Caki2 (cell line): Measurements from ENCODE around the gene ABCC6. TPM values are rescaled to one million over a fixed set of nuclear protein-coding genes. Genes with fewer than 3 reads are reported as not detected.
A peak's percentile ranks its signal among the peaks of the same experiment; 100 is the strongest.
"Not testable (repeated sequence)": the region's sequence is repeated elsewhere in the genome, so short reads cannot be mapped to it uniquely, and the experiment has no call there.

Experiments
- DNase-seq: peaks from one replicate; pipeline ENCODE4 v3.0.0-alpha.2; 2015; ENCODE audit warnings: low read depth
- in situ Hi-C: cut with HindIII; loops from 2 replicates; pipeline ENCODE4 v1.10.0; 2016; ENCODE audit warnings: low sequenced_read_pairs, low pct_unique_long_range_greater_than_20kb, mixed read lengths
- total RNA-seq: library from RNA; depleted of rRNA; stranded (reverse); fragments of >200 nt; shearing (Covaris generic); gene quantifications from 2 replicates; pipeline ENCODE4 v1.2.3, GENCODE V29; 2014; ENCODE audit warnings: low replicate concordance; rRNA removed

ABCC6 gene
- total RNA-seq, 1 experiment from 2014 or later: 0.03 TPM

DNA sequence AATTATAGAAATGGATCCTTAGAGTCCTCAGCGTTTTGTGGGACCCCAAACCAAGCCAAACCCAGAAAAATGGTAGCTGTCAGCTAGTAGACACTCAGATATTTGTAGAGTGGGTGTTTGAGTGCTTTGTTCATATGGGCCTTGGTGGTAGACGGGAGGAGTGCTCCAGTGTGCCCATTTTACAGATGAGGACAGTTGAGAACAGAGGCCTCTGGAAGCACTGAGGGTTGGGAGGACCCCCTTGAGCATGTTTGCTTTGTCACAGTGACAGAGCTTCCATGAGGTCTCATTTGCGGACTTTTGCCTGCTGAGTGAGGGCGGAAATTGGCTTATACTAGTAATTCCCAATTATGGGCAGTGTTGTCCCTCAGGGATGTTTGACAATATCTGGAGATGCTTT is 111.7 kb downstream of the ABCC6 start:
- in situ Hi-C loops: no loop called here

DNA sequence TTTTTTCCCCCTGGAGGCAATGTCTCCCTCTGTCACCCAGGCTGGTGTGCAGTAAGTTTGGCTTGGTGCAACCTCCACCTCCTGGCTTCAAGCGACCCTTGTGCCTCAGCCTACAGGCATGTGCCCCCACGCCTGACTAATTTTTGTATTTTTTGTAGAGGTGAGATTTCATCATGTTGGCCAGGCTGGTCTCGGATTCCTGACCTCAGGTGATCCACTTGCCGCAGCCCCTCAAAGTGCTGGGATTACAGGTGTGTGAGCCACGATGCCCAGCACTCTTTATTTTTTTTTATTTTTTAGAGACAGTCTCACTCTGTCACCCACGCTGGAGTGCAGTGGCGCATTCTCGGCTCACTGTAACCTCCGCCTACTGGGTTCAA is 113.2 kb downstream of the ABCC6 start:
- DNase-seq: no peak
- in situ Hi-C loops: no loop called here

More for the DNA sequence above, 111.7 kb downstream of the ABCC6 start:
- DNase-seq: no peak

DNA sequence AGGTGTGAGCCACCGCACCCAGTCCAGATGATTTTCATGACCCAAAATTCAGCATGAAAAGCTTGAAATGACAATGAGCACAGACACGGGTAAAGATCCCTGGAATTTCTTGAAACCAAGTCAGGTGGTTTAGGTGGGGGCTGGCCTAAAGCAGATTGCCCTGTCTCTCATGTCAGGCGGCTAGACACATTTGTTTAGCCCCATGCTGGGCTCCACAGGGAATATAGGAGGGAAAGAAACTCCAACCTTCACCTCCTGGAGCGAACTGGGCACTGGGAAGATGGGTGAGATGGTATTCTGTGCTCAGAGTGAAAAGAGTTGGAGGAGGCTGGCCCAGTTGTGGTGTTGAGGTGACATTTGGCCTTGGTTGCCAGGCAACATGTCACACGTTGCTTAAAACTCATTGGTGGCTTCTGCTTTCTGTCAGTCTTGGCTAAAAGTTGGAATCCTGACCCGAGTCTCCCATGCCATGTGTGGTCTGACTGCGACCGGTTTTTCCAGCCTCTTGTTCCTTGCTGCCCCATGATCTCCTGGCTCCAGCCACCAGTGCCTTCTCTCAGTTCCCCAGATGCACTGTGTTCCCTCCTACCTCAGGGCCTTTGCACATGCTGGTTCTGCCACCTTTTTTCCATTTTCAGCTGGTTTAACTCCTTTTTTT is 113.7 kb downstream of the ABCC6 start:
- in situ Hi-C loops: no loop called here
- DNase-seq: peak; percentile 13

DNA sequence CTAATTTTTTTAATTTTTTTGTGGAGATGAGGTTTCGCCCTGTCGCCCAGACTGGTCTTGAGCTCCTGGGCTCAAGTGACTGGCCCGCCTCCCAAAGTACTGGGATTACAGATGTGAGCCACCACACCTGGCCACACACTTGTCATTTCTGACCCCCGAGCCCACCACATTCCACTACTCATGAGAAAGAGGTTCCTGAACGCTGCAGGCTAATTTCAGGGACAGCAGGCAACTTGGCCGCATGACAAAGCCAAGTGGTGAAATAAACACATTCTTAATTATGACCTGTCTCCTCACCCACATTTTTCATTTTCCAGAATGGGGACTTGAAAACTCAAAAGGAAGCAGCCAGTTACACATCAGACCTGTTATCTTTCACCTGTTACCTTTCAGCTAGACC is 114.5 kb downstream of the ABCC6 start:
- no peak for DNase-seq

DNA sequence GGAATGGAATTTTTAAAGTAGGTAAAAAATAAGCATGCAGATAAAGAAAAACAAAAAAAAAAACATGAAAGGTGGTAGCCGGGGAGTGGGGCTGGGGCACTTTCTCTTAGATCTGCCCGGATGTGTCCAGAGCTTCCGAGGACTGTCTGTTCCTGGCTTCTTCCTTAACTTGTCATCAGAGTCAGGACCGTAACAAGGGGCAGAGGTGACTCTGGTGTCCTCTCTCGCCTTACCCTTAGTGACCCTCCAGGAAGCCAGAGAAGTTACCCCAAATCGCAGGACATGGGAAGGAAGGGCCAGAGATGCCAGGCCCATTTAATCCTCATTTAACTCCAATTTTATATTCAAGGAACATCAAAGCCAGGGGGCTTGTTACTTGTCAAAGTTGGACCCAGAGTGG is 115.5 kb downstream of the ABCC6 start:
- no peak for DNase-seq
- in situ Hi-C loops: no loop called here

More for the DNA sequence above, 114.5 kb downstream of the ABCC6 start:
- in situ Hi-C loops: no loop called here

DNA sequence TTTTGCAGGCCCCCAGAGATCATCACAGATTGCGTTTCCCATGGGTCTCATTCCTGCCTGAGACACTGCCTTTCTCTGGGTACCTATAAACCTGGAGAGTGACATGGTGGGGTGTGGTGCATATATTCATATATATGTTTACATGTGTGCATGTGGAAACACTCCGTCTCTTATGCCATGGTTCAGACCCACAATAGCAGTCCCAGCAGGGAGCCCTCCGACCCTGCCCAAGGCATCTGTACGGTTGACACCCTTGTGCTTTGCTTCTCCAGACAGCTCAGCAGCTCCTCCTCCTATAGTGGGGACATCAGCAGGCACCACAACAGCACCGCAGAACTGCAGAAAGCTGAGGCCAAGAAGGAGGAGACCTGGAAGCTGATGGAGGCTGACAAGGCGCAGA is 116.8 kb downstream of the ABCC6 start:
- DNase-seq: no peak
- in situ Hi-C loops: no loop called here

DNA sequence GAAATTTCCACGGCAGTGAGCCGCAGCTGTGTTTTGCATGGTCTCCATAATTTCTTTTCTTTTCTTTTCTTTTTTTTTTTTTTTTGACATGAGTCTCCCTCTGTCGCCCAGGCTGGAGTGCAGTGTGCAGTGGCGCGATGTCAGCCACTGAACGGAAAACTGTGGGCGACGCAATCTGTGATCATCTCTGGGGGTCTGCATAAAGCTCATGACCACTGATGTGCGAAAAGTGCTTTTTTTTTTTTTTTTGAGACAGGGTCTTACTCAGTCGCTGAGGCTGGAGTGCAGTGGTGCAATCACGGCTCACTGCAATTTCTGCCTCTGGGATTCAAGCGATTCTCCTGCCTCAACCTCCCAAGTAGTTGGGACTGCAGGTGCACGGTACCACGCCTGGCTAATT is 117.6 kb downstream of the ABCC6 start:
- in situ Hi-C loops: no loop called here
- DNase-seq: no peak

DNA sequence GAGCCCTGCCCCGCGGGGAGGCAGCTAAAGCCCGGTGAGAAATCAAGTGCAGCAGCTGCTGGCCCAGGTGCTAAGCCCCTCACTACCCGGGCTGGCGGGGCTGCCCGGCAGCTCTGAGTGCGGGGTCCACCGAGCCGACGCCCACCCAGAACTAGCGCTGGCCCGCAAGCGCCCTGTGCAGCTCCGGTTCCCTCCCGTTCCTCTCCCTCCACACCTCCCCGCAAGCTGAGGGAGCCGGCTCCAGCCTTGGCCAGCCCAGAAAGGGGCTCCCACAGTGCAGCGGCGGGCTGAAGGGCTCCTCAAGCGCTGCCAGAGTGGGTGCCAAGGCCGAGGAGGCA is 118.5 kb downstream of the ABCC6 start:
- DNase-seq, in situ Hi-C loops: not testable (repeated sequence)

DNA sequence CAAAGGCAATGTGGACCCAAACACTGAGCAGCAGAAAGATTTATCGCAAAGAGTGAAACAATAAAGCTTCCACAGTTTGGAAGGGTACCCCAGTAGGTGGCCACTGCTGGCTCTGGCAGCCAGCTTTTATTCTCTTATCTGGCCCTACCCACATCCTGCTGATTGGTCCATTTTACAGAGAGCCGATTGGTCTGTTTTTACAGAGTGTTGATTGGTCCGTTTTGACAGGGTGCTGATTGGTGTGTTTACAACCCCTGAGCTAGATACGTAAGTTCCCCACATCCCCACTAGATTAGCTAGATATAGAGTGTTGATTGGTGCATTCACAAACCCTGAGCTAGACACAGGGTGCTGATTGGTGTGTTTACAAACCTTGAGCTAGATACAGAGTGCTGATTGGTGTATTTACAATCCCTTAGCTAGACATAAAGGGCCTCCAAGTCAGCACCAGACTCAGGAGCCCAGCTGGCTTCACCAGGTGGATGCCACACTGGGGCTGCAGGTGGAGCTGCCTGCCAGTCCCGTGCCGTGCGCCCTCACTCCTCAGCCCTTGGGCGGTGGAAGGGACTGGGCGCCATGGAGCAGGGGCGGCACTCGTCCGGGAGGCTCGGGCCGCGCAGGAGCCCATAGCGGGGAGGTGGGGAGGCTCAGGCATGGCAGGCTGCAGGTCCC is 119.0 kb downstream of the ABCC6 start:
- DNase-seq, in situ Hi-C loops: not testable (repeated sequence)

DNA sequence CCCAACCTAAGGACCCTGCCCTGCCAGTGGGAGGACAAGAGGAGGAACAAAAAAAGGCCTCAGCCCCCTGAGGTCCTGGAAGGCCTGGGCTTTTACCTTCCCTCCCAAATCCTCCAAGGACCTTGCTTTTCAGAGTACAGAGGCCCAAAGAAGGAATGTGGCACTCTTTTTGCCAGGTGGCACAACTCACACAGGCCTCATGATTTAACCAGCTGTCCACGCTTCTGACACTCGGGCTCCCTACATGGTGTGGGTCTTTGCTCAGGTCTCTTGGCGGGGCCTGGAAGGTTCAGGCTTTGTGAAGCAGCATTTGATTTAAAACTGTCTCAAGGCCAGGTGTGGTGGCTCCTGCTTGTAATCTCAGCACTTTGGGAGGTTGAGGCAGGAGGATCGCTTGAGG is 120.6 kb downstream of the ABCC6 start:
- in situ Hi-C loops: no loop called here
- no peak for DNase-seq

DNA sequence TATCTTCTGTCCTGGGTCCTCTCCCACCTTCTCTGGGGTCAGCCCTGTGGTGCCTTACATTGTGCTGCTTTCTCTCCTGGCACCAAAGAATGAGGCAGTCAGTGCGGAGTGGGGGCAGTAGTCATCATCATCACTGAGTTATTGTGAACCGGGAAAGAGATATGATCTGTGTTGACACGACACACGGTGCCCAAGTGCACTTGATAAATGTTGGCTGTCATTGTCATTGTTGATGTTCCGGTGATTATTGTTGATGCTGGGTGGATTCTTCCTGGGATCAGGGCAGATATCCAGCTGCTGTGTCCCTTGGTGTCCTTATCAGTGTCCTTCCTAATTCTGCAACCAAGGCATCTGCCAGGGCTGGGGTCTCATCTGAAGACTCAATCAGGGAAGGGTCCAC is 121.7 kb downstream of the ABCC6 start:
- no peak for DNase-seq
- in situ Hi-C loops: no loop called here

DNA sequence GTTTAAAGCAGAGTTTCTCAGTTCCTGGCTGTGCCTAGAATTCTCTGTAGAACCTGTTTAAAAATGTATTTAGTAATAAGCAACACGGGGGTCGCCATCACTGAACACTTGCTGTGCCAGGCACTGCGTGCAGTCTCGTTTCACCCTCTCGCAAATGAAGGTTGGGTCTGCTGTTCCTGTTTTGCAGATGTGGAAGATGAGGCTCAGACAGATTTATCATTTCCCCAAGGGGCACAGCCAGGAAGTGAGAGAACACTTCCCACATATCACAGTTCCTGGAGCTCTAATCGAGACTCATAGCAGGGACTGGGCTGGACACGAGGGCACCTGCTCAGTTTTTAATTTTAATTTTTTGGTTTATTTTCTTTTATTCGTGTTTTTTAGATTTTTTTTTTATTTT is 122.7 kb downstream of the ABCC6 start:
- DNase-seq: no peak
- in situ Hi-C loops: no loop called here

DNA sequence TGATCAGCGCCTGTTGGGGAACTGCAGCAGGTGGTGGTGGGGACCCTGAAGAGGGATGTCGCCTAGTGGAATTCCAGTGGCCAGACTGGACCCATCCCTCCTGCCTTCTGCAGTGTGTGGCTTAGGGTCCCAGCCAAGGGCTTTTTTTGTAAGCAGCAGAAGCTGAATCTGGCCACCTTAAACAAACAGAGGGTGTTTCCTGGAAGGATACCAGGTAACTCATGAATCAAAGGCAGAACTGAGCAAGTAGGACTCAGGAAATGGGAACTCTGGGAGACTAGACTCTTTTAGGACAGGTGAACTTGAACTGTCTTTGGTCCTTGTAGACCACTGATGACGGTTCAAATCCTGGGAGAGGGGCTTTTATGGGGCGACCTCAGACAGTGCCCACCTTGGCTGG is 124.0 kb downstream of the ABCC6 start:
- no peak for DNase-seq
- in situ Hi-C loops: no loop called here

Other genes starting within 250 kb of the ABCC6 start
- gene NOMO3, start 9.0 kb upstream of the ABCC6 start, total RNA-seq: 51.8 and 66.5 TPM in 2 replicates
- gene NPIPA7, start 155.6 kb upstream of the ABCC6 start, total RNA-seq: 1.3 TPM in 1 of 2 replicates, not detected in the other